B cell (primary cell): ENCODE results near the gene TJP3. TPM values are rescaled to one million over a fixed set of nuclear protein-coding genes. Genes with fewer than 3 reads are reported as not detected.

Source experiments
- ATAC-seq: fragments of 200-7000 bp; cut with Tn5 transposase; one replicate; pipeline ENCODE4 v1.10.0; 2021; ENCODE audit warnings: low read depth, mild to moderate bottlenecking, moderate number of reproducible peaks, moderate library complexity
- CTCF ChIA-PET: fragments of 350-600 bp; sonication (Branson Sonifier 250); formaldehyde crosslinking; loops from one replicate; lab custom pipeline; 2021; ENCODE audit warnings: antibody characterized with exemption, inconsistent platforms; lab: Charles Lee
- POLR2A ChIA-PET: fragments of 350-600 bp; sonication (Branson Sonifier 250); formaldehyde crosslinking; loops from one replicate; lab custom pipeline; 2021; ENCODE audit warnings: antibody characterized with exemption; lab: Charles Lee
- DNase-seq: peaks from one replicate; pipeline ENCODE4 v3.0.0; 2013
- H2AFZ ChIP-seq: 2 replicates; pipeline ENCODE4 v1.6.1; 2012; ENCODE audit warnings: mild to moderate bottlenecking, low read depth, low read length; ENCODE audit not compliant: insufficient read depth, poor library complexity, severe bottlenecking
- H3K27ac ChIP-seq, 2 donors: 1 replicate in 1 of 2; 2 replicates in 1 of 2; pipeline ENCODE4 v1.5.1; 2012 to 2013; ENCODE audit warnings: low read length in 2 of 2, mild to moderate bottlenecking in 2 of 2, moderate library complexity in 1 of 2
- H3K27me3 ChIP-seq, 4 experiments: fragments of 200-600 bp in 1 of 4; sonication (generic) in 1 of 4; replicated peaks in 1 of 4; 1 replicate in 2 of 4; 2 replicates in 2 of 4; pipeline versions ENCODE4 v1.6.1 to v1.7.0; 2013 to 2016; ENCODE audit warnings: low read length in 3 of 4, mild to moderate bottlenecking in 2 of 4, mixed read lengths in 1 of 4, moderate library complexity in 1 of 4; ENCODE audit not compliant: insufficient read depth in 4 of 4, control insufficient read depth in 3 of 4; ENCODE audit errors: control extremely low read depth in 1 of 4
- H3K36me3 ChIP-seq, 2 experiments: replicated peaks in 1 of 2; 1 replicate in 1 of 2; 2 replicates in 1 of 2; pipeline versions ENCODE4 v1.6.1 to v1.7.1; 2013; ENCODE audit warnings: low read length in 1 of 2; ENCODE audit not compliant: insufficient read depth in 2 of 2, control insufficient read depth in 1 of 2; ENCODE audit errors: control extremely low read depth in 1 of 2, extremely low read depth in 1 of 2
- H3K4me1 ChIP-seq, 2 donors: fragments of 200-600 bp in 1 of 2; sonication (generic) in 1 of 2; 1 replicate in 1 of 2; 2 replicates in 1 of 2; pipeline versions ENCODE4 v1.5.1 to v1.6.1; 2013 to 2017; ENCODE audit warnings: low read length in 2 of 2; ENCODE audit not compliant: control insufficient read depth in 2 of 2, insufficient read depth in 2 of 2
- H3K4me2 ChIP-seq: replicated peaks from 2 replicates; pipeline ENCODE3; 2012; ENCODE audit warnings: mild to moderate bottlenecking, low read depth, low read length; ENCODE audit not compliant: poor library complexity, severe bottlenecking
- H3K4me3 ChIP-seq, 5 experiments: fragments of 200-600 bp in 1 of 5; sonication (generic) in 1 of 5; 1 replicate in 3 of 5; 2 replicates in 2 of 5; pipeline versions ENCODE4 v1.5.1 to v1.7.0; 2011 to 2016; ENCODE audit warnings: low read length in 4 of 5, mild to moderate bottlenecking in 4 of 5, low read depth in 2 of 5, control low read depth in 1 of 5, moderate library complexity in 1 of 5; ENCODE audit not compliant: insufficient read depth in 1 of 5; ENCODE audit errors: control extremely low read depth in 1 of 5, extremely low read depth in 1 of 5
- H3K79me2 ChIP-seq: fragments of 200-600 bp; sonication (generic); one replicate; pipeline ENCODE4 v1.6.0; 2016; ENCODE audit warnings: low read length; ENCODE audit not compliant: control insufficient read depth, insufficient read depth
- H3K9ac ChIP-seq: fragments of 200-600 bp; sonication (generic); 2 replicates; pipeline ENCODE4 v1.6.1; 2017; ENCODE audit warnings: mild to moderate bottlenecking, low read length, moderate library complexity
- H3K9me3 ChIP-seq, 3 donors: one replicate each; pipeline versions ENCODE4 v1.6.1 to v1.7.1; 2013; ENCODE audit warnings: low read length in 2 of 3; ENCODE audit not compliant: control insufficient read depth in 2 of 3, insufficient read depth in 1 of 3; ENCODE audit errors: control extremely low read depth in 1 of 3
- H4K20me1 ChIP-seq: 2 replicates; pipeline ENCODE4 v1.6.0; 2012; ENCODE audit warnings: mild to moderate bottlenecking, low read length; ENCODE audit not compliant: insufficient read depth, control insufficient read depth, poor library complexity, severe bottlenecking
- H3K27ac Mint-ChIP-seq: one replicate; pipeline ENCODE4 v1.8.0; 2021; ENCODE audit warnings: mixed read lengths
- H3K27me3 Mint-ChIP-seq: one replicate; pipeline ENCODE4 v1.8.0; 2021; ENCODE audit warnings: mixed read lengths
- H3K4me1 Mint-ChIP-seq: one replicate; pipeline ENCODE4 v1.8.0; 2021; ENCODE audit warnings: mixed read lengths
- H3K4me3 Mint-ChIP-seq: one replicate; pipeline ENCODE4 v1.8.0; 2021; ENCODE audit warnings: mixed read lengths
- H3K9me3 Mint-ChIP-seq: one replicate; pipeline ENCODE4 v1.8.0; 2022; ENCODE audit warnings: mixed read lengths; ENCODE audit not compliant: insufficient read depth
- EZH2 ChIP-seq: IDR thresholded peaks from 2 replicates; pipeline ENCODE4 v1.6.1; 2012; ENCODE audit warnings: borderline replicate concordance, low read depth, mild to moderate bottlenecking, moderate library complexity, low read length; ENCODE audit not compliant: insufficient read depth, poor library complexity, severe bottlenecking
- WGBS: methylation state at CpG from one replicate; pipeline ENCODE4 v1.1.5; 2013; ENCODE audit warnings: missing lambda C conversion rate; ENCODE audit not compliant: insufficient coverage; 5-methylcytosine and 5-hydroxymethylcytosine counted together
- intact Hi-C: fragments of 100-400 bp; cut with micrococcal nuclease; formaldehyde crosslinking; loops from one replicate; pipeline ENCODE4 v1.10.0; 2022
- polyA plus RNA-seq: library from polyadenylated mRNA; depleted of rRNA; stranded (reverse); fragments of >200 nt; gene quantifications from 2 replicates; pipeline ENCODE4 v1.2.3, GENCODE V29; 2012
- total RNA-seq, 2 donors: library from RNA; stranded (reverse); fragments of 120-200 nt in 1 of 2; gene quantifications; 1 replicate in 1 of 2; 2 replicates in 1 of 2; pipeline versions ENCODE4 v1.2.3 to v1.2.4, GENCODE V29; 2013 to 2022
- TF ChIP-seq, protein P1 (sequence below): fragments of 200-600 bp; IDR thresholded peaks from one replicate; pipeline ENCODE4 v1.8.0; 2022; ENCODE audit warnings: antibody characterized with exemption, mild to moderate bottlenecking

Gene TJP3
- total and polyA plus RNA-seq, 2 donors (not counting 1 experiment from before 2014, with no cell fraction given): 2.1 to 2.9 TPM

DNA sequence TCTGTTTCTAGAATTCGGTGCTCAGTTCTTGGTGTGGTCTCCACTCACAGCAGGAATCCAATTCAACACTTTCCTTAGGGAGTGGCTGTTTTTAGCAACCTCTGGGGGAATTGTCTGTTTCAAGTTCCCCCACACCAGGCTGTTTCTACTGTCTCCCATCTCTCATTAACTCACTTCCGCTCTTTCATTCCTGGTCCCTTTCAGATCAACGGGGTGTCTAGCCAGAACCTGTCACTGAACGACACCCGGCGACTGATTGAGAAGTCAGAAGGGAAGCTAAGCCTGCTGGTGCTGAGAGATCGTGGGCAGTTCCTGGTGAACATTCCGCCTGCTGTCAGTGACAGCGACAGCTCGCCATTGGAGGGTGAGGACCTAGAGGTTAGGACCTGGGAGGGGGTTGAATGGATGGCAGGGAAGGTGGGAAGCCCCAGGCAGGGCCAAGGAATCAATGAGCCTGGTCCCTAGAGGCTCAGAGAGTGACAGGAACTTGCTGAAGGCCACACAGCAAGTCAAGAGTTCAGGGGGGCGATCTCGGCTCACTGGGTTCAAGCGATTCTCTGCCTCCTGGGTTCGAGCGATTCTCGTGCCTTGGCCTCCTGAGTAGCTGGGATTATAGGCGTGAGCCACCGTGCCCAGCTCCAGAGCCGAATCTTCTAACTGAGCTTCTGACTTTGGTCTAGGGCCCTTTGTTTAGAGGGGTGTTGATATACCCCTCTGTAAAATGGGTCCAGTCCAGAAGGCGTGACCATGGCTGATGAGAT is 25.5 kb downstream of the TJP3 start:
- H3K4me1 Mint-ChIP-seq: no peaks in the 10 kb centered on the region
- H3K4me2 ChIP-seq: no peak overlapping the region
- H3K27me3 Mint-ChIP-seq: peaks cover 12% of the 10 kb centered on the region
- no peak overlapping the region for H3K4me3 ChIP-seq
- H3K27ac ChIP-seq: no peak overlapping the region
- DNase-seq (no peak), ATAC-seq (no peak)
- POLR2A ChIA-PET: interaction anchor here (0.6 to 0.7 kb wide), 2 partner anchors 9 to 23 kb away, joined by 4 to 5 read pairs; no protein-coding TSS in a partner anchor
- no peaks in the 10 kb centered on the region for H3K9me3 ChIP-seq
- H3K9ac ChIP-seq: no peak overlapping the region
- no peak overlapping the region for H3K4me3 Mint-ChIP-seq
- intact Hi-C loops: no loop called here
- H3K27ac Mint-ChIP-seq: no peak overlapping the region
- no peaks in the 10 kb centered on the region for H3K79me2 ChIP-seq
- H3K27me3 ChIP-seq: peaks cover 0 to 6% (median 0%) of the 10 kb centered on the region in 4 experiments
- H2AFZ ChIP-seq: no peak overlapping the region
- H3K4me1 ChIP-seq: no peaks in the 10 kb centered on the region
- H4K20me1 ChIP-seq: no peaks in the 10 kb centered on the region
- H3K36me3 ChIP-seq: no peaks in the 10 kb centered on the region
- 84% methylated on average over 18 of the region's 20 CpGs for WGBS
- CTCF ChIA-PET: no interaction called here
- H3K9me3 Mint-ChIP-seq: no peaks in the 10 kb centered on the region
- TF ChIP-seq, protein P1, sequence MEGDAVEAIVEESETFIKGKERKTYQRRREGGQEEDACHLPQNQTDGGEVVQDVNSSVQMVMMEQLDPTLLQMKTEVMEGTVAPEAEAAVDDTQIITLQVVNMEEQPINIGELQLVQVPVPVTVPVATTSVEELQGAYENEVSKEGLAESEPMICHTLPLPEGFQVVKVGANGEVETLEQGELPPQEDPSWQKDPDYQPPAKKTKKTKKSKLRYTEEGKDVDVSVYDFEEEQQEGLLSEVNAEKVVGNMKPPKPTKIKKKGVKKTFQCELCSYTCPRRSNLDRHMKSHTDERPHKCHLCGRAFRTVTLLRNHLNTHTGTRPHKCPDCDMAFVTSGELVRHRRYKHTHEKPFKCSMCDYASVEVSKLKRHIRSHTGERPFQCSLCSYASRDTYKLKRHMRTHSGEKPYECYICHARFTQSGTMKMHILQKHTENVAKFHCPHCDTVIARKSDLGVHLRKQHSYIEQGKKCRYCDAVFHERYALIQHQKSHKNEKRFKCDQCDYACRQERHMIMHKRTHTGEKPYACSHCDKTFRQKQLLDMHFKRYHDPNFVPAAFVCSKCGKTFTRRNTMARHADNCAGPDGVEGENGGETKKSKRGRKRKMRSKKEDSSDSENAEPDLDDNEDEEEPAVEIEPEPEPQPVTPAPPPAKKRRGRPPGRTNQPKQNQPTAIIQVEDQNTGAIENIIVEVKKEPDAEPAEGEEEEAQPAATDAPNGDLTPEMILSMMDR: no peak

DNA sequence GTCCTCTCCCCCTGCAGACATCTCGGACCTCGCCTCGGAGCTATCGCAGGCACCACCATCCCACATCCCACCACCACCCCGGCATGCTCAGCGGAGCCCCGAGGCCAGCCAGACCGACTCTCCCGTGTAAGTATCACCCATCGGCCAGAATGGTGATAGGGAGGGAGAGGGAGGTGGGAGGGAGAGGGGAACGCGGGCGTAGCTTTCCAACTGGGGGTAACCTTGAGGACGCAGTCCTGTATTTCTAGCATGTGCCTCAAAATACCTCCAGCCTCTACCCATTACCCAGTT is 26.1 kb downstream of the TJP3 start:
- Histone ChIP-seq H3K4me3 (no peak overlapping the region), H3K4me1 (no peaks in the 10 kb centered on the region), H4K20me1 (no peaks in the 10 kb centered on the region), H3K9ac (no peak overlapping the region), H3K9me3 (no peaks in the 10 kb centered on the region), H3K27ac (no peak overlapping the region), H3K27me3 (peaks cover 0 to 6% (median 0%) of the 10 kb centered on the region in 4 experiments), H3K4me2 (no peak overlapping the region), H3K36me3 (no peaks in the 10 kb centered on the region), H2AFZ (no peak overlapping the region), H3K79me2 (no peaks in the 10 kb centered on the region)
- DNase-seq (no peak), ATAC-seq (no peak)
- intact Hi-C loops: no loop called here
- no peak overlapping the region for H3K27ac Mint-ChIP-seq
- no peak for TF ChIP-seq EZH2
- TF ChIP-seq, protein P1: no peak
- no peaks in the 10 kb centered on the region for H3K9me3 Mint-ChIP-seq
- peaks cover 12% of the 10 kb centered on the region for H3K27me3 Mint-ChIP-seq
- no peaks in the 10 kb centered on the region for H3K4me1 Mint-ChIP-seq
- CTCF ChIA-PET: no interaction called here
- POLR2A ChIA-PET: interaction anchor here (0.6 kb wide), 1 partner anchor 24 kb away, joined by 4 read pairs; no protein-coding TSS in a partner anchor
- no peak overlapping the region for H3K4me3 Mint-ChIP-seq
- WGBS: 96% methylated on average over 5 of the region's 14 CpGs
